Lung microvascular endothelial cell (primary cell): ENCODE results near the gene DUS3L. TPM values are rescaled to one million over a fixed set of nuclear protein-coding genes. Genes with fewer than 3 reads are reported as not detected.

ENCODE experiments used
- DNase-seq, 2 donors: peaks; one replicate each; pipeline versions ENCODE4 v3.0.0 to v3.0.0-alpha.2; 2010; ENCODE audit warnings: low read depth in 2 of 2
- total RNA-seq: library from RNA; depleted of rRNA; stranded (reverse); fragments of >200 nt; gene quantifications from 2 replicates; pipeline ENCODE4 v1.2.1, GENCODE V29; 2014

The DUS3L gene
- total RNA-seq, 1 donor from 2014 or later = 19.6 TPM

DNA sequence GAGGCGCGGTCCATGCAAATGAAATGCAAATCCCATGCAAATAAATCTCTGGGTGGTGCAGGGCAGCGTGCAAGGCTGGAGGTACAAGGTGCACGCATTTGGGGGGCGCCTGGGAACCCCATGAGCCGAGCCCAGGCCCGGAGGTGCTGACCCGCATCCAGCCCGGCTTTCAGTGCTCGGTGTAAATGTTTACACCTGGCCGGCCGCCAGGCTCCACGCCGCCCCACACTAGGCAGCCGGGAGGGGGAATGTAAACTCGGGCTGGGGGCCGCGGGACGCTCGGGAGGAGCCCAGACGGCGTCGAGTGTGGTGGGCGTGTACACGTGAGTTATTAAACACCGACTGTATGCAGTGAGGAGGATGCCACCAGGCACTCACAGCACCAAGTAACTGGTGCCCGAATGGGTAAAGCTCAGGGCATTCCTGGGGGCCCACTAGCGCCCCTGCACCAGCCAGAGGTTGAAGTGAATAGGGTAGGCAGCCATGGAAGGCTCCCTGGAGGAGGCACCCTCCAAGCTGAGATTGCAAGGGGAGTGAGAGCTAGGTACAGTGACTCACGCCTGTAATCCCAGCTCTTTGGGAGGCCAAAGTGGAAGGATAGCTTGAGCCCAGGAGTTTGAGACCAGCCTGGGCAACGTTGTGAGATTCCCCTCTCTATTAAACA, 31.4 kb upstream of the DUS3L start:
- no peak for DNase-seq

DNA sequence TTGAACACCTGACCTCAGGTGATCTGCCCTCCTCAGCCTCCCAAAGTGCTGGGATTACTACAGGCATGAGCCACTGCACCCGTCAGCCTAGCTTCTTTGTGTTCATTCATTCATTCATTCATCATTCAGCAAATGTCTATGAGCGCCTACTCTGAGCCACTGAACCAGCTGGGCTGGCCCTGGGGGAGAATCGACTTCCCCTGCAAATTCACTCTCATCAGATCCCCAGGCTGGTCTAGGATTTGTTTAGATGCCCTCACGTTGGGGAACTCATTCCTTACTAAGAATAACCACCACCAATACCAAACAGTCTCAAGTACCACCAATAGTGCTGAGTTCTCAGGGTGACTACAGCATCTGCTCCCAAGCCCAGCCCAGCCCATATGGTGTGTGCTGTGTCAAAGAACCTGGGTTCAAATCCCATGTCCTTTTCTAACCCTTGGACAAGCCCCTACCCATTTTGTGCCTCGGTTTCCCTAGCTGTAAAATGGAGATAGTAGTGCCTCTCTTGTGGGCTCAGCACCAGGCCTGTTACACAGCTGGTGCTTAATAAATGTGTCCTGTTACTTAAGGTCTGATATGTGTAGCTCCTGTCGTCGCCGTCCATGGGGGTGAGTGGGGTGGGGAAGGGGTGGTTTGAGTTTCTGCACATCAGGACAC, 30.7 kb upstream of the DUS3L start:
- no peak for DNase-seq

DNA sequence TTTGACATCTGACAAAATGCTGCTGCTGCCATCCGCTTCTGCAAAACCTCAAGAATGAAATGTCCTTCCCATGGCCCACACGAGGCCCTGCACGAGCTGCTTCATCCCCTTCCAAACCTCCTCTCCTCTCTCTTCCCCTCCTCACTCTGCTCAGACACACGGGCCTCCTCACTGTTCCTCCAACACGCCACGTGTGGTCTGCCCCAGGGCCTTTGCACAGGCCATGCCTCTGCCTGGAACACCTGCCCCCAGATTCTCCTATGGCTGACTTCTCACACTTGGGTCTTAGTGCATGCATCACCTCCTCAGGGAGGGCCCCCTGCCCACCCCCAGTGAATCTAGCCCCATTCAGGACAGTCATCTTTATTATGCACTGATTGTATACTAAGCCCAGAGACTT, 29.8 kb upstream of the DUS3L start:
- no peak for DNase-seq

DNA sequence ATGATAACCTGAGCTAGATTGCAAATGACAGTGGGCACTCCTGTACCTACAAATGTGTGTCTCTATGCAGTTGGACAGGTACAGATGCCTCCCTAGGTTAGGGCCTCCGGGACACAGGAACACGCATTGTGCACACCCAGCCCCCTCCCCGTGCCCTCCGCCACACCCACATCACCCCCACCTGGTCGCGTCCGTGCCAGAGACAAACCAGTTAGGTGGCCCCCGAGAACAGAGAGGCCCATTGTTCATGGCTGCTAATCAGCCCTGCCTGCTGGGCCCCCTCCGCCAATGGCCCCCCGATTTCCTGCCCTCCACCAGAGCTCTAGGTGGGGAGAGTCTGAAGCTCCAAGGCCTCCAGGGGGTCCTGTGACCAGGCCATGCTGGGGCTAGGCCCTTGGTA, 27.6 kb upstream of the DUS3L start:
- DNase-seq = no peak

DNA sequence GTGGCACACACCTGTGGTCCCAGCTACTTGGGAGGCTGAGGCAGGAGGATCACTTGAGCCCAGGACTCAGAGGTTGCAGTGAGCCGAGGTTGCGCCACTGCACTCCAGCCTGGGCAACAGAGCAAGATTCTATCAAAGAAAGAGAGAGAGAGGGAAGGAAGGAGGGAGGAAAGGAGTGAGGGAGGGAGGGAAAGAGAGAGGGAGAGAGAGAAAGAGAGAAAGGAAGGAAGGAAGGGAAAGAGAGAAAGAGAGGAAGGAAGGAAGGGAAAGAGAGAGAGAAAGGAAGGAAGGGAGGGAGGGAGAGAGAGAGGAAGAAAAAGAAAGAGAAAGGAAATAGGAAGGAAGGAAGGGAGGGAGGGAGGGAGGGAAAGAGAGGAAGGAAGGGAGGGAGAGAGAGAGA, 26.3 kb upstream of the DUS3L start:
- DNase-seq = no peak

DNA sequence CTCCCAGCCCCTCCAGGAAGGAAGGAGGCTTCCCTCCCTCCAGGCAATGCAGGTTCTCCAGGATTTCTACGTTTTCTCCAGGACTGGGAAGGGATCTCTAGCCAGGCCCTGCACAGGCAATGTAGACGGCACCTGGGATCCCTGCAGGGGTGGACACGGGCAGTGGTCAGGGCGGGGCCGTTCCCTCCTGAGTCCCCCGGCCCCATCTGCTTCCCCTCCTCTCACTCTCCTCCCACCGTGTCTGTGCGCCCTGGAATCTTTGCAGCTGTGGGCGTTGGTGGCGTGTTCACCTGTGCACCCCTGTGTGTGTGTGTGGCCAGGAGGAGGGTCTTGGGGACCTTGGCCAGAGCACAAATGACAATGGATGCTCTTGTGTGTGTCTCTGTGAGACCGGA, 23.9 kb upstream of the DUS3L start:
- no peak for DNase-seq

DNA sequence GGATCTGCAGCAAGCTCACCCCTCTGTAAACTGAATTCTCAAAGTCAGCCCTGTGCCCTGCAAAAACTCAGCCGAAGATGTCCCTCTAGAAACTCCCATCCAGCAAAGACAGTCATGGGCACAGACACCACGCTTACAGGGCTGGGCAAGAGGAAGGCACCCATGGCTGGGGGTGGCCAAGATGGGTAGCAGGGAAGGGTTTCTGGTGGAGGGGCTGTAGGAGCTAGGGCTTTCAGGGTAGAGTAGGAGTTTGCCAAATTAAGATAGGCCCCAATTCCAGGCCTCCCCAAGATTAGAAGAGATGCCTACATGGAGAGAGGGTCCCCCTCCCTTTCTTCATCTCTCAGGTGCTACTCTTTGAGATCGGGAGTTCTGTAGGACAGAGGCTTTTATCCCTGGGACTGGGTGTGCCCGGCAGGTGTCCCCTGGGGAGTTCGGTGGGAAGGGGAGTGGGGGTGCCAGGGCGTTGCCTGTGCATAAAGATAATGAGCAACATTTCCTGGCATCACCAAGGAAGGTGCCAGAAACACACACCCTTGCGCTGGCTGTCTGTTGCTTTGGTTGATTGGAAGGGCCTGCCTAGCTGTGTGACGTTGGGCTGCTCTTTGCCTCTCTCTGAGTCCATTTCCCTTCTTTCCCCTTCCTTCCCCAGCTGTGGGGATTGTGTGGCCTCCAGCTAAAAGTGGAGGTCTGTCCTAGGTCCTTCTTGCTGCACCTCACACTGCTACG, 23.3 kb upstream of the DUS3L start:
- DNase-seq = no peak

DNA sequence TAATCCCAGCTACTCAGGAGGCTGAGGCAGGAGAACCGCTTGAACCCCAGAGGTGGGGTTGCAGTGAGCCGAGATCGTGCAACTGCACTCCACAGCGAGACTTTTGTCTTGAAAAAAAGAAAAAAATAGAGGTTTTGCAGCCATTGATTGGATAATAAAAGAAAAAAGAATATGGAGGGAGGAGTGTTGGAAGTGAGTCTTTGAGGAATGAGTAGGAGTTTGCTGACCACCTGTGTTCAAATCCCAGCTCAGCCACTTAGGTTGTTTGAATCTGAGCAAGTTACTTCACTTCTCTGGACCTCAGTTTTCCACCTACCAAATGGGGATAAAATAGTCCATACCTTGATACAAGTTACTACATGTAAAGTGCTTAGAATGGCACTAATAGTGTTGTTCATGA, 20.2 kb upstream of the DUS3L start:
- DNase-seq = no peak

DNA sequence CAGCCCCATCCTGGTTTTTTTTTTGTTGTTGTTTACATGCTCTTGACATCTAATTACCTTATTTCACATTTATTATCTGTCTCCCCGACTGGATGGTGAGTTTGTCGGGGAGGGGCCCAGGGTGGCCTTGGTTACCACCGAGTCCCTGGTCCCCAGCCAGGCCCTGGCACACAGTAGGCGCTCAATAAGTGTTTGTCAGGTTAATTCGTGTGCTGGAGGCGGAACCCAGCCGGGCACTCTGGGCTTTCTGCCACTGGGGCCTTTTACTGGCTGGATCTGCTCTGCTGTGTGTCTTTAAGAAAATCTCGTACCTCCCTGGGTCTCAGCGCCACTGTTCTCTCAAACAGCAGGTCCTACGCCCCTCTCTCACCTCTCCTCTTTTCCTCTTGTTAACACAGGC, 18.5 kb upstream of the DUS3L start:
- DNase-seq = no peak

DNA sequence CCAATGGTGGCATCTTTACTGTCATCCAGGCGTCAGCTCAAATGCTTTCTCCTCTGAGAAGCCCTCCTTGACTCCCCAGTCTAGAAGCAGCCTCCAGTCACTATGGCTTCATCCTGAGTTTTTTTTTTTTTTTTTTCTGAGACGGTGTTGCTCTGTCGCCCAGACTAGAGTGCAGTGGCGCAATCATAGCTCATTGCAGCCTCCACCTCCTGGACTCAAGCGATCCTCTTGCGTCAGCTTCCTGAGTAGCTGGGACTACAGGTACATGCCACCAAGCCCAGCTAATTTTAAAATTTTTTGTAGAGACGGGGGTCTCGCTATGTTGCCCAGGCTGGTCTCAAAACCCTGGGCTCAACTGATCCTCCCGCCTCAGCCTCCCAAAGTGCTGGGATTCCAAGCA, 18.1 kb upstream of the DUS3L start:
- DNase-seq = no peak

DNA sequence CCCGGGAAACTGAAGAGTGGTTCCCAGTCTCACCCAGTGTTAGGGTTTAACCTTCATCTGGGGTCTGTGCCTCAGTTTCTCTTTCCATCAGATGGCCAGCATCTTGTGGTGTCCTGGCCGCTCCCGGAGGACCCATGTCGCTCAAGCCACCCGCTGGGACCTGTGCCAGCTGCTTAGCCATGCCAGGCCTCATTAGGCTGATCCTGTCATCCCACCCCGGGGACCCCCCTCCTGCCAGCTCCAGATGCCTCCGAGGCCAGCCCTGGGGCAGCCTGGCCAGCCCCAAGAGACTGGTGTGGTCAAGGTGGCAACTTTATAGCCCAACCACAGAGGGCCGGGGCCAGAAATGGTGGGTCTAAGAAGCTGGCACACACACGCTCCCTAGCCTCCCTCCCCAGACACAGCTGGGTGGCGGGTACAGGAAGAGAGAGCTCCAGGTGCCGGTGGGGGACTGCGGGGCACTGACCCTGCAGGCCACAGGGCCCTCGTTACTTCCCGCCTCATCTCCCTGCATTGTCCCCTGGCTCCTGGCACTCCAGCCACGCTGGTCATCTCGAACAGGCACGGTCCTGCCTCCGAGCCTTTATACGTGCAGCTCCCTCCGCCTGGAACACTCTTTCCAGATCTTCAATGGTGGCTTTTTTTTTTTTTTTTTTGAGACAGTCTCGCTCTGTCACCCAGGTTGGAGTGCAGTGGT, 17.3 kb upstream of the DUS3L start:
- no peak for DNase-seq

DNA sequence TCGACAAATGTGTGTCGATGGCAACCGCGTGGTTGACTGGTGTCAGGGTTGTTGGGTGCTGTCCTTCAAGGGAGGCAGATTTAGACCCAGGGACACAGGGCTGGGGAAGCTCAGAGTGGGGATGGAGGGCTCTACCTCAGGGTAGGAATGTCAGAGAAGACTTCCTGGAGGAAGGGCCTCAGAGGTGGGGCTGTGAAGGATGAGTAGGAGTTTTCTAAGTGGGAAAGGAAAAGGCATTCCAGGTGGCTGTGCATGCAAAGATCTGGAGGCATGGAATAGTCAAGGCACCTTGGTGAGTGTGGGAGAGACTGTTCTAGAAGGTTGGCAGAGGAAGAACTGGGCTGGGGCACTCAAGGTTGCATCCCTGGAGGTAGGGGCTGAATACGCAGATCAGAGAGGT, 15.9 kb upstream of the DUS3L start:
- DNase-seq = no peak

DNA sequence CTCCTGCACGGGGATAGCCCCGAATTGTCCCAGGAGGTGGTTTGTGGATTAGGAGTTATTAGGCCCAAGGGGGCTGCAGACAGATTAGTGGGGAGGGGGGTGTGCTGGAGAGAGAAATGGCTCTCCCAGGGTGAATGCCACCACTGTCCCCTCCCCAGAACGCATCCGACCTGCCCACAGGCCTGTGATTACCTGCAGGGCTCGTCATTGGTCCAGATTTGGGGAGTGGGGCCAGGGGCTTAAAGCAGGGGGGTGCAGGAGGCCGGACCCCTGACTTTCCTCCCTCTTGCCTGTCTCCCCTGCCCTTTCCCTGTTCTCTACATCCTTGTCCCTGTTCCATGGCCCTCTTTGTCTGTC, 15.1 kb upstream of the DUS3L start:
- DNase-seq = no peak

DNA sequence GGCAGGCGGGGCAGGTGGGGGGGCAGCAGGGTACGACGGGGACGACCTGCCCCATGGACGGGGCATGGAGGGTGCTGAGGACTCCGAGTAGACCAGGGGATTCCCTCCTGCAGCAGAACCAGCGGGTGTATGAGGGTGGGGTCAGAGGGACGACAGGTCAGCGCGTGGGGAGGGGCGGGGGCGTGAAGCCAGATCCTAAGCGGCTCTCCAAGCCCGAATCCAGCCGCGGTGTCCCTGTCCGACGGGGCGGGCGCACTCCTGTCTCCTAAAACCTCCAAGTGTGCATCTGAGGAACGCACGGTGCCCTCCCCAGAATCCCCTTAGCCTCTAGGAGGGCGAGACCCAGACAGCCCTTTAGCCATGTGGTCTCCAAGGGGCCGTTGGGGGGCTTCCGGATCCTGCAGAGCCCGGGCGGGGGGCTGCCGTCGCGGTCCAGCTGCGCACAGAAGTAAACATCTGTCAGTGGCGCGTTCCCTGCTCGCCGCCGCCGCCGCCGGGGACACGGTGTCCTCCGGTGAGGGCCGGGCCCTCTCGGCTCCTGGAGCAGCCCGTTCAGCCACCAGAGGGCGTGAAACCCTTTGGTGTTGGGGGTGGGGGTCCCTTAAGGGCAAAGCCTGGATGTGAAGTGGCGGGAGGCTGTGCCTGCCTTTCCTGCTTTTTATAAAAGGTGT, 14.6 kb upstream of the DUS3L start:
- DNase-seq = peak; percentile 24 to 68

DNA sequence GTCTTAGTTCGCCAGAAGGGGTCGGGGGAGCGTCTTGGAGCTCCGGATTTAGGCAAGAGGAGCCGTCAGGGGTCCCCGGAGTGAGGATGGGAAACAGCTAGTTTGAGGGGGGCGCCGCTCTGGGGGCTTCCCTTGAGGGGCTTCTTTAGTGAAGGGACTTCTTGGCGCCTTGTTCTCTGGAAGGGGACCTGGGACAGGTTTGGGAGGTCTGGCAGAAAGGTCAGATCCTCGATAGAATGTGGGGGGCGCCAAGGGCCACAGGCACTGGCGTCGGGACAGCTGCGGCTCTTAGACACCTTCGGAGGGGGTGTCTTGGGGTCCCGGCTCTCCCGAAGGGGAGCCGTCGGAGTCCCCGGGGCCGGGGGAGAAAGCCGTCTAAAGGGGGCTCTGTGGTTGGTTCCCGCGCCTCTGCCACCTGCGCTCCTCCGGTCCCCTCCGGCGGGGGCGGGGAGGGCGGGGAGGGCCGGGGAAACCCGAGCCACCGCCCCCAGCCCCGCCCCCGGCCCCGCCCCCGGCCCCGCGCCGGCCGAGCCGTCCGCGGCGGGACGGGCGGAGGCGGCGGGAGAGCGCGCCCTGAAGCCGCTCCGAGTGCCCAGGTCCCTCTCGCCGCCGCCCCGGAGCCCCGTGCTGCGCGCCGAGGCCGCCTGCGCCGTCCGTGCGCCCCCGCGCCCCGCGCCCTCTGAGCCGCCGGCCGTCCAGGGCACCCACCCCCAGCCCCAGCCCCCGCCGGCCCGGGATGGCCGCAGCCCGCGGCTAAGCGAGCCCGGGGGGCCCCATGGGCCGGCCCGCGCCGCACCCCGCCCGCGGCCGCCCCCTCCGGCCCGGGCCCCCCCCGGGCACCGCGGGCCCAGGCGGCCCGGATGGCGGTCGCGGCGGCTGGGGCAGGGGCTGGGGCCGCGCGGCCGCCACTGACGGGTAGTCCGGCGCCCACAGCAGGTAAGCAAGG, 13.8 kb upstream of the DUS3L start, which contains the start of gene NRTN:
Gene NRTN (plus strand): TSS at position 552 of the 946 bp plus-strand sequence. CDS start 19,099 bp downstream, outside the sequence.
- no peak for DNase-seq

DNA sequence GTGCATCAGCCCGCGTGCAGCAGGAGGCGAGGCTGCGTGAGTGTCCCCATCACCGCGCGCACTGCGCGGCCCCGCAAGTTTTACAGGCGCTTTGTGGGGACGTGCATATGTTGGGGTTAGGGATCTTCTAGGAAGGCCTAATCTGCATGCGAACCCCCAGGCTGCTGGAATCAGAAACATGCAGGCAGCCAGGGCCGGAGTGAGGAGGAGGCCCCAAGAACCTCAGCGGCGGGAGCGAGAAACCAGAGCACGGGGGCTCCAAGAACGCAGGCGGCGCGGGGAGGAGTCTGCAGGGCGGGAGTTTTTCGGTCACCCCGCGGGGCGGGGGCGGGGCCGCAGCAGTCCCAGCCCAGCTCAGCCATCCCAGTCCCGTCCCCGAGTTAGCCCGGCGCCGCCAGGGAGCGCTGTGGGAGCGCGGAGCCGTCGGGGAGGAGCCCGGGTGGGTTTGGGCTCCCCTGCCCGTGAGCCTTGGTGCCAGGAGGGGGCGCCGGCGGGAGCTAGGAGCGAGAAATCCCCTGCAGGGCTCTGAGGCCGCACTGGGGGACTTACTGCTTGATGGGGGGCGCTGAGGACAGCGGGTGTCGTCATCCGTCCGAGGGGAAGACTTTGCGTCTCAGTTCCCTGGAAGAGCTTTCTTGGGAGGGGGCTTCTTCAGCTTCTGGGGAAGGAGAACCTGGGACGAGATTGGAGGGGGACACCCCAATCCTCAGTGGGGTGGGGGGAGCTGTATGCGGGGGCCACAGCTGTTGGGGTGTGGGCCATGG, 13.0 kb upstream of the DUS3L start:
- peak; percentile 81 to 92 for DNase-seq

DNA sequence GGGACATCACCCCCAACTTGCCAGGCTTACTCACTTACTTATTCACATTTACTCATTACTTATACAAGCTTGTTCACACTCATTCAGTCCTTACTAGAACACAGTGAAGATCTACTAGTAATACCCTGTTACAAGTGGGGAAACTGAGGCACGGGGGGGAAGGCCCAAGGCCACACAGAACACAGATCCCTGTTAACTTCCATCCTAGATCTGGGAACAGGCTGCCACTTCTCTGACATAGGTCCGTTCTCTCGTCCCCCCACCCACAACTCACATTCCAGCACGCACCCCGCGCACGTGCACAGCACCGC, 12.4 kb upstream of the DUS3L start:
- DNase-seq = no peak

DNA sequence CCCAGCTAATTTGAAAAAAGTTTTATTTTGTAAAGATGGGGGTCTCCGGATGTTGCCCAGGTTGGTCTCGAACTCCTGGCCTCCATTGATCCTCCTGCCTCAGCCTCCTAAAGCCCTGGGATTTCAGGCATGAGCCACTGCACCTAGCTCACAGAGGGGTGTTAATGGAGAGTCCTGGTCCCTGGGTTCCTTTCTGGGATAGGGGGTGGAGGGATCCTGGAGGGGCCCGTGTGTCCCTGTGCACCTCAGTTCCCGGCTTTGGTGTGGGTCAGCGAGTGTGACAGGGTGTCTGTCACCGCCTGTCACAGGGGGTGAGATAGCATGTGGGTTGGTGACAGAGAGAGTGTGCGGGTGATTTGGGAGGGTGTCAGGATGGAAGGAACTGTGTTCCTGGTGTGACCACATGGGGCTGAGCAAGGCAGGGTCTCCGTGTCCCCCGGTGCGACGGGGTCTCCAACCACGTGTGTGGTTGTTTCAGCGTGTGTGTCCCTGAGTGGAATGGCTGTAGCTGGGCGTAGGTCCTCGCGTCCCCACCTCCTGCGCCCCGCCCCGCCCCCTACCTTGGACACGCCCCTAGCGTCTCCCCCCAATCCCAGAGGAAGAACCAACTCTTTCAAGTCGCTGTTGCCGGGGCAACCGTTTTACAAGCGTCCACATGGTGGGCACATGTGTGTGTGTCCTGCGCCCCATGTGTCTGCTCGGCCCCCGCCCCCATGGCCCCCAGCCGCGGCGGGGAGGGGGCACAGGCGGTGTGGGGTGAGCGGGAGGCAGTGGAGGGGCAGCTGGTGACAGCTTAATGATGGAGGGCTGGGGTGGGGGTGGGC, 11.0 kb upstream of the DUS3L start:
- no peak for DNase-seq
